H1 (cell line): ENCODE measurements around the gene SOX12.
A peak's percentile ranks its signal among the peaks of the same experiment; 100 is the strongest.

Source experiments
- CEBPB ChIP-seq: IDR thresholded peaks from 2 replicates; pipeline ENCODE4 v1.6.1; 2012; ENCODE audit warnings: low read depth, low read length
- CHD2 ChIP-seq: IDR thresholded peaks from 2 replicates; pipeline ENCODE4 v1.6.1; 2012; ENCODE audit warnings: low read length, improper control_type of control experiment
- CTCF ChIP-seq, 3 experiments: IDR thresholded peaks; 1 replicate in 2 of 3; 2 replicates in 1 of 3; pipeline versions ENCODE4 v1.5.1 to v1.6.1; 2011; ENCODE audit warnings: low read length in 3 of 3, mild to moderate bottlenecking in 3 of 3, inconsistent platforms in 2 of 3, low read depth in 1 of 3, moderate library complexity in 1 of 3; ENCODE audit not compliant: insufficient read depth in 1 of 3; ENCODE audit errors: control extremely low read depth in 1 of 3
- EZH2 ChIP-seq: fragments of 200-600 bp; sonication (generic); IDR thresholded peaks from 2 replicates; pipeline ENCODE4 v1.7.1; 2012; ENCODE audit warnings: low read depth, mild to moderate bottlenecking, moderate library complexity, low read length, inconsistent platforms; ENCODE audit not compliant: severe bottlenecking
- KDM1A ChIP-seq: fragments of 200-600, 300-600 bp; sonication (generic); IDR thresholded peaks from 2 replicates; pipeline ENCODE4 v1.7.1; 2016; ENCODE audit warnings: mild to moderate bottlenecking, low read length, borderline replicate concordance
- KDM5A ChIP-seq: fragments of 200-600 bp; IDR thresholded peaks from 2 replicates; pipeline ENCODE4 v1.7.1; 2012; ENCODE audit warnings: mild to moderate bottlenecking, low read length, inconsistent platforms, mixed read lengths
- POLR2A ChIP-seq, 2 experiments: IDR thresholded peaks; 1 replicate in 1 of 2; 2 replicates in 1 of 2; pipeline ENCODE4 v1.6.1; 2011; ENCODE audit warnings: low read depth in 2 of 2, low read length in 2 of 2, mild to moderate bottlenecking in 2 of 2; ENCODE audit errors: control extremely low read depth in 1 of 2
- RAD21 ChIP-seq, 2 experiments: IDR thresholded peaks in 1 of 2; conservative IDR thresholded peaks in 1 of 2; 2 replicates each; pipeline ENCODE4 v1.6.1; 2011; ENCODE audit warnings: low read depth in 2 of 2, low read length in 2 of 2, improper control_type of control experiment in 1 of 2, inconsistent platforms in 1 of 2, mild to moderate bottlenecking in 1 of 2, moderate library complexity in 1 of 2
- RNF2 ChIP-seq: fragments of 200-900, 300-1000 bp; sonication (generic); IDR thresholded peaks from 2 replicates; pipeline ENCODE4 v1.7.1; 2016; ENCODE audit warnings: borderline replicate concordance, low read depth, mild to moderate bottlenecking, antibody characterized with exemption, low read length; ENCODE audit not compliant: poor library complexity, severe bottlenecking; ENCODE audit errors: missing control alignments
- USF2 ChIP-seq: IDR thresholded peaks from 2 replicates; pipeline ENCODE4 v1.6.1; 2011; ENCODE audit warnings: low read length, improper control_type of control experiment
- YY1 ChIP-seq: IDR thresholded peaks from 2 replicates; pipeline ENCODE4 v1.6.1; 2011; ENCODE audit warnings: low read depth, mild to moderate bottlenecking, low read length

GRCh38 chr20:278607-279571, 46.5 kb upstream of the SOX12 start:
- TF ChIP-seq POLR2A (IDR thresholded peaks at IDR 0.05; ENCODE audit: control extremely low read depth in 1 of 2, low read depth in 2 of 2, low read length in 2 of 2), result no peak
- no peak; a peak in 2 of 4 replicates for TF ChIP-seq RAD21 (IDR thresholded peaks at IDR 0.05 in 1 of 2, conservative IDR thresholded peaks at IDR 0.05 in 1 of 2; ENCODE audit: low read depth in 2 of 2, low read length in 2 of 2)
- no peak for TF ChIP-seq CHD2
- TF ChIP-seq CTCF (IDR thresholded peaks at IDR 0.05; ENCODE audit: control extremely low read depth in 1 of 3, insufficient read depth in 1 of 3, low read depth in 1 of 3, low read length in 3 of 3), result peak in 2 of 3 experiments; percentile 51 to 63; a peak in 3 of 4 replicates
- no peak for TF ChIP-seq YY1
- no peak for TF ChIP-seq EZH2
- TF ChIP-seq KDM5A, result no peak
- no peak for TF ChIP-seq CEBPB
- TF ChIP-seq USF2, result no peak
- no peak for TF ChIP-seq KDM1A
- TF ChIP-seq RNF2, result no peak
